ENCODE measurements around the gene ANKRD11. TPM values are rescaled to one million over a fixed set of nuclear protein-coding genes. Genes with fewer than 3 reads are reported as not detected.
"Not testable (repeated sequence)": the region's sequence is repeated elsewhere in the genome, so short reads cannot be mapped to it uniquely, and the experiment has no call there.

The ANKRD11 gene
- total RNA-seq, 4 donors from 2014 or later, result 49.8 to 114 (median 82.2) TPM

- TF ChIP-seq CTCF (IDR thresholded peaks at IDR 0.05), result no peak
- no peak for ATAC-seq (ENCODE audit: low FRiP score)
These were observed 93.0 kb downstream of the ANKRD11 start for GRCh38 chr16:89397331-89397861.

GRCh38 chr16:89396156-89396555 lies 94.2 kb downstream of the ANKRD11 start:
- no peak for ATAC-seq (ENCODE audit: low FRiP score)
- DNase-seq (ENCODE audit: low spot score), result no peak
- TF ChIP-seq CTCF (IDR thresholded peaks at IDR 0.05), result no peak

More at GRCh38 chr16:89397331-89397861, 93.0 kb downstream of the ANKRD11 start:
- no peak for DNase-seq (ENCODE audit: low spot score)

DNA sequence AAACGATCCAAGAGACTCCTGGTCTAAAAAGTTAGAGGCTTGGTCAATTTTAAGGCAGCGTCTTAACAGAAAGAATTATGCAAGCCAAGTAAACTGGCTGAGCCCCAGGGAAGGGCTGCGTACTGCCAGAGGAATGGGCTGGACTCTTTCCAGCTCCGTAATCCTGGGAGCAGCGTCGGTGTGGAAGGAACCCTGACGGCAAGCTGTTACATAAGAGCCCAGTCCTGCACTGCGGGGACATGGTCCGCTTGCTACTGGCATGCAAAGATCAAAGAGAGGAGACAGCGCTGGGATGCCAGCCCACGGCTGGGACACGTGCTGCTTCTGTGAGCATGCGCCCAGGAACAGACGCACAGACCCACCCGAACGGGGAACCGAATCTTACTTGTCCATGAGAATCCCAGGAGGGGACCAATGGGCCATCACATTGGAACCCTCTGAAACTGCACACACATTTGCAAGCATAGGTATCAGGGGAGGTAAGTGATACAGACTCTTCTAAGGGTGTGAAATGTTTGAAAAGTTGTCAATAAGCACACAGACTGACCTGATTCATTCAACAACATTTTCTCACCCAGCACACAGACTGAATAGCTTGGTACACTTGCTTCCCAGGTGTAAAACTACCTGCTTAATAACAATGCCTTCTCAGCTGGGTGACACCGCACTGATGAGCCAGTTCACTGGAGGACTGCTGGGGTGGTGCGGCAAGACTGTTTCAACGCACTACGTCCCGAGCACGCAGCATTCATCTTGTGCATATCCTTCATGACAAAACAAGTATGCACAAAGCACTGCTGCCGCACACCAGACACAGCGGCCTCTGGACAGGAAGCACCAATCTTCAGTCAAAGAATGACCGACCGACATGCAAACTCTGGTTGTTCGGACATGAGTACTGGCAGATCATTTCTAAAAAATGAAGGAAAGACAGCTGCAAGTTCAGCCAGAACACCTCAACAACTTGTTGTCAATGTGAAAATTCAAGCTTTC lies 94.9 kb downstream of the ANKRD11 start:
- no peak for TF ChIP-seq CTCF (IDR thresholded peaks at IDR 0.05)
- ATAC-seq (ENCODE audit: low FRiP score) (peak; percentile 90), DNase-seq (ENCODE audit: low spot score) (peak; percentile 70)

GRCh38 chr16:89393738-89394406 lies 96.5 kb downstream of the ANKRD11 start:
- ATAC-seq (ENCODE audit: low FRiP score) (no peak), DNase-seq (ENCODE audit: low spot score) (no peak)
- no peak for TF ChIP-seq CTCF (IDR thresholded peaks at IDR 0.05)

- DNase-seq (ENCODE audit: low spot score) (no peak), ATAC-seq (ENCODE audit: low FRiP score) (no peak)
- no peak for TF ChIP-seq CTCF (IDR thresholded peaks at IDR 0.05)
These were observed 97.3 kb downstream of the ANKRD11 start for GRCh38 chr16:89392881-89393737.

GRCh38 chr16:89390224-89390583 lies 100.2 kb downstream of the ANKRD11 start:
- not testable (repeated sequence) for ATAC-seq (ENCODE audit: low FRiP score); DNase-seq (ENCODE audit: low spot score)

GRCh38 chr16:89389504-89390223 lies 100.7 kb downstream of the ANKRD11 start:
- DNase-seq (ENCODE audit: low spot score); ATAC-seq (ENCODE audit: low FRiP score): not testable (repeated sequence)
